GM23338 (cell line): ENCODE results near the gene DOCK4. TPM values are rescaled to one million over a fixed set of nuclear protein-coding genes. Genes with fewer than 3 reads are reported as not detected.

ENCODE experiments used
- ATAC-seq: fragments of 200-7000 bp; cut with Tn5 transposase; 3 replicates; pipeline ENCODE4 v1.9.1; 2020
- DNase-seq: peaks from one replicate; pipeline ENCODE4 v3.0.0-alpha.2; 2015; ENCODE audit warnings: low spot score
- H2AFZ ChIP-seq: fragments of 200-600 bp; sonication (generic); 2 replicates; pipeline ENCODE4 v1.8.0; 2016; ENCODE audit warnings: antibody characterized with exemption, mild to moderate bottlenecking, moderate library complexity
- H3F3A ChIP-seq: fragments of 200-600 bp; sonication (generic); replicated peaks from 2 replicates; pipeline ENCODE4 v1.8.0; 2017; ENCODE audit warnings: antibody characterized with exemption, mixed run types, low read depth
- H3K27ac ChIP-seq: fragments of 200-600 bp; sonication (generic); 2 replicates; pipeline ENCODE4 v1.6.1; 2016; ENCODE audit warnings: low read depth
- H3K27me3 ChIP-seq: fragments of 200-600 bp; sonication (generic); 2 replicates; pipeline ENCODE4 v1.8.0; 2016; ENCODE audit warnings: mild to moderate bottlenecking, mixed run types, moderate library complexity; ENCODE audit not compliant: insufficient read depth
- H3K36me3 ChIP-seq: fragments of 200-600 bp; sonication (generic); 2 replicates; pipeline ENCODE4 v1.8.0; 2016; ENCODE audit warnings: mild to moderate bottlenecking; ENCODE audit not compliant: insufficient read depth
- H3K4me1 ChIP-seq: fragments of 200-600 bp; sonication (generic); 2 replicates; pipeline ENCODE4 v1.8.0; 2016; ENCODE audit warnings: mild to moderate bottlenecking, moderate library complexity; ENCODE audit not compliant: insufficient read depth
- H3K4me2 ChIP-seq: fragments of 200-600 bp; sonication (generic); 2 replicates; pipeline ENCODE4 v1.7.1; 2017; ENCODE audit warnings: mixed run types
- H3K4me3 ChIP-seq: fragments of 200-600 bp; sonication (generic); 2 replicates; pipeline ENCODE4 v1.6.1; 2016; ENCODE audit warnings: mixed run types
- H3K79me2 ChIP-seq: fragments of 200-600 bp; sonication (generic); replicated peaks from 2 replicates; pipeline ENCODE4 v1.8.0; 2017; ENCODE audit warnings: mild to moderate bottlenecking; ENCODE audit not compliant: insufficient read depth
- H3K9me2 ChIP-seq: fragments of 200-600 bp; sonication (generic); 2 replicates; pipeline ENCODE4 v1.8.0; 2017; ENCODE audit not compliant: insufficient read depth
- H4K20me1 ChIP-seq: fragments of 200-600 bp; sonication (generic); replicated peaks from 2 replicates; pipeline ENCODE4 v1.8.0; 2017; ENCODE audit warnings: mild to moderate bottlenecking; ENCODE audit not compliant: insufficient read depth
- H3K27ac Mint-ChIP-seq: 2 replicates; pipeline ENCODE4 v1.8.0; 2020; ENCODE audit warnings: inconsistent platforms, mild to moderate bottlenecking, moderate library complexity, mixed read lengths
- H3K27me3 Mint-ChIP-seq: 3 replicates; pipeline ENCODE4 v1.8.0; 2022; ENCODE audit warnings: low read depth, mild to moderate bottlenecking, moderate library complexity, mixed read lengths, inconsistent platforms; ENCODE audit not compliant: insufficient read depth, poor library complexity
- H3K36me3 Mint-ChIP-seq: 3 replicates; pipeline ENCODE4 v1.8.0; 2021; ENCODE audit warnings: low read depth, mild to moderate bottlenecking, inconsistent platforms, moderate library complexity, mixed read lengths
- H3K4me1 Mint-ChIP-seq: 3 replicates; pipeline ENCODE4 v1.8.0; 2020; ENCODE audit warnings: mild to moderate bottlenecking, inconsistent platforms, mixed read lengths
- H3K4me3 Mint-ChIP-seq: 3 replicates; pipeline ENCODE4 v1.8.0; 2021; ENCODE audit warnings: moderate library complexity, mild to moderate bottlenecking, inconsistent platforms, mixed read lengths
- H3K9me3 Mint-ChIP-seq: 3 replicates; pipeline ENCODE4 v1.8.0; 2020; ENCODE audit warnings: moderate library complexity, mild to moderate bottlenecking, inconsistent platforms, mixed read lengths
- CREB1 ChIP-seq: fragments of 250-450 bp; sonication (Bioruptor Pico); IDR thresholded peaks from 2 replicates; pipeline ENCODE4 v1.5.0; 2020; ENCODE audit warnings: low read depth, mild to moderate bottlenecking, moderate library complexity
- EZH2 ChIP-seq: fragments of 200-600 bp; sonication (generic); IDR thresholded peaks from one replicate; pipeline ENCODE4 v1.8.0; 2017; ENCODE audit warnings: antibody characterized with exemption, mild to moderate bottlenecking, low read depth; ENCODE audit not compliant: unreplicated experiment
- EZH2phosphoT487 ChIP-seq: fragments of 200-600 bp; sonication (generic); IDR thresholded peaks from one replicate; pipeline ENCODE4 v1.8.1; 2018; ENCODE audit warnings: antibody characterized with exemption; ENCODE audit not compliant: unreplicated experiment
- JUNB ChIP-seq: IDR thresholded peaks from one replicate; pipeline ENCODE4 v1.6.1; 2016; ENCODE audit warnings: antibody characterized with exemption; ENCODE audit not compliant: unreplicated experiment
- NANOG ChIP-seq: IDR thresholded peaks from 2 replicates; pipeline ENCODE4 v1.6.1; 2016; ENCODE audit warnings: antibody characterized with exemption, borderline replicate concordance
- POLR2AphosphoS5 ChIP-seq: IDR thresholded peaks from 2 replicates; pipeline ENCODE4 v1.6.1; 2016; ENCODE audit warnings: antibody characterized with exemption, low read depth
- REST ChIP-seq: IDR thresholded peaks from one replicate; pipeline ENCODE4 v1.6.1; 2018; ENCODE audit warnings: antibody characterized with exemption; ENCODE audit not compliant: unreplicated experiment
- STAT1 ChIP-seq: IDR thresholded peaks from one replicate; pipeline ENCODE4 v1.6.1; 2016; ENCODE audit warnings: antibody characterized with exemption; ENCODE audit not compliant: unreplicated experiment
- ZNF114 ChIP-seq: fragments of 250-450 bp; sonication (Bioruptor Pico); IDR thresholded peaks from 2 replicates; pipeline ENCODE4 v1.5.0; 2020; ENCODE audit warnings: mild to moderate bottlenecking, moderate library complexity
- ZNF331 ChIP-seq: fragments of 250-450 bp; sonication (Bioruptor Pico); IDR thresholded peaks from 2 replicates; pipeline ENCODE4 v1.5.0; 2020; ENCODE audit warnings: low read depth, mild to moderate bottlenecking, moderate library complexity
- polyA plus RNA-seq: library from polyadenylated mRNA; unstranded; fragments of >200 nt; fragmentation: Nextera tagmentation; extraction: Ambion mirVana; gene quantifications from 2 replicates; pipeline ENCODE4 v1.2.1, GENCODE V29; 2016
- total RNA-seq: library from RNA; depleted of rRNA; stranded (reverse); fragments of >200 nt; shearing (Covaris generic); gene quantifications from 2 replicates; pipeline ENCODE4 v1.2.3, GENCODE V29; 2014
- TF ChIP-seq, protein P1 (sequence below): fragments of 250-450 bp; sonication (Bioruptor Pico); IDR thresholded peaks from 2 replicates; pipeline ENCODE4 v1.5.0; 2020; ENCODE audit warnings: mild to moderate bottlenecking, moderate library complexity
- TF ChIP-seq, protein P2 (sequence below), 2 experiments: fragments of 200-600 bp in 1 of 2; sonication (generic) in 1 of 2; conservative IDR thresholded peaks; 2 replicates each; pipeline versions ENCODE4 v1.5.1 to v1.6.1; 2016 to 2017; ENCODE audit warnings: antibody characterized with exemption in 2 of 2, low read depth in 2 of 2, mild to moderate bottlenecking in 2 of 2, moderate library complexity in 1 of 2
- TF ChIP-seq, protein P3 (sequence below): IDR thresholded peaks from 2 replicates; pipeline ENCODE4 v1.6.1; 2016; ENCODE audit warnings: antibody characterized with exemption

DOCK4 gene
- total and polyA plus RNA-seq, 2 experiments from 2014 or later = 6.3 to 33.8 TPM

DNA sequence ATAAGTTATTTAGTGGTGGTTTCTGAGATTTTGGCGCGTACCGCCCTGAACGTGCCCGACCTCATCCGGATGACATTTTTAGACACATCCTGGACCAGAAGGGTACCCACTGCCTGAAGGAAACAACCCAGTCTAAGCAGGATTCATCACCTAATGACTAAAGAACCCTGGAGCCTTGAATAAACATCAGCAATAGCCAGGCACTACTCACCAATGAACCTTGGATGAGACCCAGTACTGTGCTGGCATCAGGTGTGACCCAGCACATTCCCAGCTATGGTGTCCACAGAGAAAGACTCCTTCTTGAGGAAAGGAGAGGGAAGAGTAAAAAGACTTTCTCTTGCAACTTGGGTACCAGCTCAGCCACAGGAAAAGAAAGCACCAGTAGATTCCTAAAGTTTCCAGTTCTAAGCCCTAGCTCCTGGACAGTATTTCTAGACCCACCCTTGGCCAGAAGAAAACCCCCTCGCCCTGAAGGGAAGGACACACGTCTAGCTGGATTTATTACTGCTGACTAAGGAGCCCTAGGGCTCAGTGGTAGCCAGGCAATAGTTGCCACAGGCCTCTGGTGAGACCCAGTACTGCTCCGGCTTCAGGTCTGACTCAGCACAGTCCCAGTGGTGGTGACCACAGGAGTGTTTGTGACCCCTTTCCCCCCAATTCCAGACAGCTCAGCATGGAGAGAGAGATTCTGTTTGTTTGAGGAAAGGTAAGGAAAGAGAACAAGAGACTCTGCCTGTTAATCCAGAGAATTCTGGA, 32.8 kb upstream of the DOCK4 start:
- H3K4me2 ChIP-seq = no peak overlapping the region
- no peak overlapping the region for H3K4me3 Mint-ChIP-seq
- no peak overlapping the region for H2AFZ ChIP-seq
- TF ChIP-seq, protein P1, sequence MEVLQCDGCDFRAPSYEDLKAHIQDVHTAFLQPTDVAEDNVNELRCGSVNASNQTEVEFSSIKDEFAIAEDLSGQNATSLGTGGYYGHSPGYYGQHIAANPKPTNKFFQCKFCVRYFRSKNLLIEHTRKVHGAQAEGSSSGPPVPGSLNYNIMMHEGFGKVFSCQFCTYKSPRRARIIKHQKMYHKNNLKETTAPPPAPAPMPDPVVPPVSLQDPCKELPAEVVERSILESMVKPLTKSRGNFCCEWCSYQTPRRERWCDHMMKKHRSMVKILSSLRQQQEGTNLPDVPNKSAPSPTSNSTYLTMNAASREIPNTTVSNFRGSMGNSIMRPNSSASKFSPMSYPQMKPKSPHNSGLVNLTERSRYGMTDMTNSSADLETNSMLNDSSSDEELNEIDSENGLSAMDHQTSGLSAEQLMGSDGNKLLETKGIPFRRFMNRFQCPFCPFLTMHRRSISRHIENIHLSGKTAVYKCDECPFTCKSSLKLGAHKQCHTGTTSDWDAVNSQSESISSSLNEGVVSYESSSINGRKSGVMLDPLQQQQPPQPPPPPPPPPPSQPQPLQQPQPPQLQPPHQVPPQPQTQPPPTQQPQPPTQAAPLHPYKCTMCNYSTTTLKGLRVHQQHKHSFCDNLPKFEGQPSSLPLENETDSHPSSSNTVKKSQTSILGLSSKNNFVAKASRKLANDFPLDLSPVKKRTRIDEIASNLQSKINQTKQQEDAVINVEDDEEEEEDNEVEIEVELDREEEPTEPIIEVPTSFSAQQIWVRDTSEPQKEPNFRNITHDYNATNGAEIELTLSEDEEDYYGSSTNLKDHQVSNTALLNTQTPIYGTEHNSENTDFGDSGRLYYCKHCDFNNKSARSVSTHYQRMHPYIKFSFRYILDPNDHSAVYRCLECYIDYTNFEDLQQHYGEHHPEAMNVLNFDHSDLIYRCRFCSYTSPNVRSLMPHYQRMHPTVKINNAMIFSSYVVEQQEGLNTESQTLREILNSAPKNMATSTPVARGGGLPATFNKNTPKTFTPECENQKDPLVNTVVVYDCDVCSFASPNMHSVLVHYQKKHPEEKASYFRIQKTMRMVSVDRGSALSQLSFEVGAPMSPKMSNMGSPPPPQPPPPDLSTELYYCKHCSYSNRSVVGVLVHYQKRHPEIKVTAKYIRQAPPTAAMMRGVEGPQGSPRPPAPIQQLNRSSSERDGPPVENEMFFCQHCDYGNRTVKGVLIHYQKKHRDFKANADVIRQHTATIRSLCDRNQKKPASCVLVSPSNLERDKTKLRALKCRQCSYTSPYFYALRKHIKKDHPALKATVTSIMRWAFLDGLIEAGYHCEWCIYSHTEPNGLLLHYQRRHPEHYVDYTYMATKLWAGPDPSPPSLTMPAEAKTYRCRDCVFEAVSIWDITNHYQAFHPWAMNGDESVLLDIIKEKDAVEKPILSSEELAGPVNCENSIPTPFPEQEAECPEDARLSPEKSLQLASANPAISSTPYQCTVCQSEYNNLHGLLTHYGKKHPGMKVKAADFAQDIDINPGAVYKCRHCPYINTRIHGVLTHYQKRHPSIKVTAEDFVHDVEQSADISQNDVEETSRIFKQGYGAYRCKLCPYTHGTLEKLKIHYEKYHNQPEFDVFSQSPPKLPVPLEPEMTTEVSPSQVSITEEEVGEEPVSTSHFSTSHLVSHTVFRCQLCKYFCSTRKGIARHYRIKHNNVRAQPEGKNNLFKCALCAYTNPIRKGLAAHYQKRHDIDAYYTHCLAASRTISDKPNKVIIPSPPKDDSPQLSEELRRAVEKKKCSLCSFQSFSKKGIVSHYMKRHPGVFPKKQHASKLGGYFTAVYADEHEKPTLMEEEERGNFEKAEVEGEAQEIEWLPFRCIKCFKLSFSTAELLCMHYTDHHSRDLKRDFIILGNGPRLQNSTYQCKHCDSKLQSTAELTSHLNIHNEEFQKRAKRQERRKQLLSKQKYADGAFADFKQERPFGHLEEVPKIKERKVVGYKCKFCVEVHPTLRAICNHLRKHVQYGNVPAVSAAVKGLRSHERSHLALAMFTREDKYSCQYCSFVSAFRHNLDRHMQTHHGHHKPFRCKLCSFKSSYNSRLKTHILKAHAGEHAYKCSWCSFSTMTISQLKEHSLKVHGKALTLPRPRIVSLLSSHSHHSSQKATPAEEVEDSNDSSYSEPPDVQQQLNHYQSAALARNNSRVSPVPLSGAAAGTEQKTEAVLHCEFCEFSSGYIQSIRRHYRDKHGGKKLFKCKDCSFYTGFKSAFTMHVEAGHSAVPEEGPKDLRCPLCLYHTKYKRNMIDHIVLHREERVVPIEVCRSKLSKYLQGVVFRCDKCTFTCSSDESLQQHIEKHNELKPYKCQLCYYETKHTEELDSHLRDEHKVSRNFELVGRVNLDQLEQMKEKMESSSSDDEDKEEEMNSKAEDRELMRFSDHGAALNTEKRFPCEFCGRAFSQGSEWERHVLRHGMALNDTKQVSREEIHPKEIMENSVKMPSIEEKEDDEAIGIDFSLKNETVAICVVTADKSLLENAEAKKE (CRISPR knock-in tag) = no peak
- TF ChIP-seq EZH2phosphoT487 (no peak), REST (no peak), POLR2AphosphoS5 (no peak), EZH2 (no peak), ZNF331 (CRISPR knock-in tag) (no peak), JUNB (no peak), NANOG (no peak), STAT1 (no peak), CREB1 (CRISPR knock-in tag) (no peak), ZNF114 (CRISPR knock-in tag) (no peak)
- TF ChIP-seq, protein P2, sequence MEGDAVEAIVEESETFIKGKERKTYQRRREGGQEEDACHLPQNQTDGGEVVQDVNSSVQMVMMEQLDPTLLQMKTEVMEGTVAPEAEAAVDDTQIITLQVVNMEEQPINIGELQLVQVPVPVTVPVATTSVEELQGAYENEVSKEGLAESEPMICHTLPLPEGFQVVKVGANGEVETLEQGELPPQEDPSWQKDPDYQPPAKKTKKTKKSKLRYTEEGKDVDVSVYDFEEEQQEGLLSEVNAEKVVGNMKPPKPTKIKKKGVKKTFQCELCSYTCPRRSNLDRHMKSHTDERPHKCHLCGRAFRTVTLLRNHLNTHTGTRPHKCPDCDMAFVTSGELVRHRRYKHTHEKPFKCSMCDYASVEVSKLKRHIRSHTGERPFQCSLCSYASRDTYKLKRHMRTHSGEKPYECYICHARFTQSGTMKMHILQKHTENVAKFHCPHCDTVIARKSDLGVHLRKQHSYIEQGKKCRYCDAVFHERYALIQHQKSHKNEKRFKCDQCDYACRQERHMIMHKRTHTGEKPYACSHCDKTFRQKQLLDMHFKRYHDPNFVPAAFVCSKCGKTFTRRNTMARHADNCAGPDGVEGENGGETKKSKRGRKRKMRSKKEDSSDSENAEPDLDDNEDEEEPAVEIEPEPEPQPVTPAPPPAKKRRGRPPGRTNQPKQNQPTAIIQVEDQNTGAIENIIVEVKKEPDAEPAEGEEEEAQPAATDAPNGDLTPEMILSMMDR (conservative IDR thresholded peaks at IDR 0.05; ENCODE audit: low read depth in 2 of 2) = no peak
- TF ChIP-seq, protein P3, sequence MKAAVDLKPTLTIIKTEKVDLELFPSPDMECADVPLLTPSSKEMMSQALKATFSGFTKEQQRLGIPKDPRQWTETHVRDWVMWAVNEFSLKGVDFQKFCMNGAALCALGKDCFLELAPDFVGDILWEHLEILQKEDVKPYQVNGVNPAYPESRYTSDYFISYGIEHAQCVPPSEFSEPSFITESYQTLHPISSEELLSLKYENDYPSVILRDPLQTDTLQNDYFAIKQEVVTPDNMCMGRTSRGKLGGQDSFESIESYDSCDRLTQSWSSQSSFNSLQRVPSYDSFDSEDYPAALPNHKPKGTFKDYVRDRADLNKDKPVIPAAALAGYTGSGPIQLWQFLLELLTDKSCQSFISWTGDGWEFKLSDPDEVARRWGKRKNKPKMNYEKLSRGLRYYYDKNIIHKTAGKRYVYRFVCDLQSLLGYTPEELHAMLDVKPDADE = no peak
- ATAC-seq (peak; percentile 73), DNase-seq (no peak)
- no peak overlapping the region for H3K27ac ChIP-seq
- peaks cover 10% of the 10 kb centered on the region for H3K4me1 Mint-ChIP-seq
- no peaks in the 10 kb centered on the region for H3K9me2 ChIP-seq
- H3K36me3 ChIP-seq = no peaks in the 10 kb centered on the region
- no peaks in the 10 kb centered on the region for H3K27me3 ChIP-seq
- peaks cover 31% of the 10 kb centered on the region for H3K79me2 ChIP-seq
- H3K27me3 Mint-ChIP-seq = peaks cover 5% of the 10 kb centered on the region
- peaks cover 5% of the 10 kb centered on the region; the same call in 1 of the 3 replicates for H3K36me3 Mint-ChIP-seq
- H3K9me3 Mint-ChIP-seq = no peaks in the 10 kb centered on the region
- no peaks in the 10 kb centered on the region for H3F3A ChIP-seq
- H4K20me1 ChIP-seq = no peaks in the 10 kb centered on the region; the same call in 1 of the 2 replicates
- H3K4me1 ChIP-seq = no peaks in the 10 kb centered on the region; the same call in 1 of the 2 replicates
- peak overlapping the region; percentile 81 for H3K27ac Mint-ChIP-seq
- H3K4me3 ChIP-seq = no peak overlapping the region
